OCI-LY7 (cell line): ENCODE results near the gene C9. TPM values are rescaled to one million over a fixed set of nuclear protein-coding genes. Genes with fewer than 3 reads are reported as not detected.

Source experiments
- BruUV-seq: library from RNA; stranded (reverse); fragments of 400-500 nt; replicated peaks from 2 replicates; lab custom pipeline; 2021; lab: Mats Ljungman, UMichigan
- CTCF ChIA-PET: fragments of 300-600 bp; sonication (Branson Sonifier 250); formaldehyde crosslinking; loops from one replicate; lab custom pipeline; 2022; ENCODE audit warnings: antibody characterized with exemption; ENCODE audit not compliant: unreplicated experiment; lab: Charles Lee
- POLR2A ChIA-PET: fragments of 300-600 bp; sonication (Branson Sonifier 250); formaldehyde crosslinking; loops from one replicate; lab custom pipeline; 2022; ENCODE audit warnings: antibody characterized with exemption; lab: Charles Lee
- DNase-seq: peaks from one replicate; pipeline ENCODE4 v3.0.0-alpha.2; 2015; ENCODE audit warnings: low spot score
- H2AFZ ChIP-seq: fragments of 200-600 bp; sonication (generic), shearing (Covaris generic); 2 replicates; pipeline ENCODE4 v1.6.1; 2014; ENCODE audit warnings: mild to moderate bottlenecking, antibody characterized with exemption, low read length, moderate library complexity
- H3K27ac ChIP-seq: fragments of 200-600 bp; sonication (generic); 2 replicates; pipeline ENCODE4 v1.5.1; 2014; ENCODE audit warnings: mixed run types, low read depth, mild to moderate bottlenecking, moderate library complexity, low read length, inconsistent platforms; ENCODE audit not compliant: poor library complexity, severe bottlenecking
- H3K36me3 ChIP-seq: fragments of 200-600 bp; sonication (generic); 2 replicates; pipeline ENCODE4 v1.6.1; 2014; ENCODE audit warnings: mild to moderate bottlenecking, antibody characterized with exemption, low read length, moderate library complexity, mixed read lengths; ENCODE audit not compliant: insufficient read depth
- H3K4me1 ChIP-seq: fragments of 200-600 bp; sonication (generic); 2 replicates; pipeline ENCODE4 v1.5.1; 2014; ENCODE audit warnings: mild to moderate bottlenecking, low read length; ENCODE audit not compliant: insufficient read depth, poor library complexity, severe bottlenecking
- H3K4me2 ChIP-seq: fragments of 200-600 bp; sonication (generic); 2 replicates; pipeline ENCODE4 v1.6.1; 2014; ENCODE audit warnings: mild to moderate bottlenecking, low read length
- H3K4me3 ChIP-seq: fragments of 200-600 bp; sonication (generic); 2 replicates; pipeline ENCODE4 v1.5.1; 2014; ENCODE audit warnings: mild to moderate bottlenecking, low read depth, low read length; ENCODE audit not compliant: poor library complexity, severe bottlenecking
- H3K79me2 ChIP-seq: fragments of 200-600 bp; sonication (generic); 2 replicates; pipeline ENCODE4 v1.6.1; 2016; ENCODE audit warnings: low read depth, mild to moderate bottlenecking, low read length, moderate library complexity, mixed read lengths; ENCODE audit not compliant: insufficient read depth
- H3K9me2 ChIP-seq: fragments of 200-600 bp; sonication (generic); 2 replicates; pipeline ENCODE4 v1.6.1; 2016; ENCODE audit warnings: mild to moderate bottlenecking, low read length, mixed read lengths; ENCODE audit not compliant: insufficient read depth
- H3K9me3 ChIP-seq: fragments of 200-600 bp; sonication (generic); 2 replicates; pipeline ENCODE4 v1.6.1; 2014; ENCODE audit warnings: mild to moderate bottlenecking, mixed run types, low read length, mixed read lengths
- H4K20me1 ChIP-seq: fragments of 200-600 bp; sonication (generic); 2 replicates; pipeline ENCODE4 v1.6.1; 2014; ENCODE audit warnings: mild to moderate bottlenecking, antibody characterized with exemption, low read length, moderate library complexity, mixed read lengths; ENCODE audit not compliant: insufficient read depth
- CTCF ChIP-seq: fragments of 200-600 bp; sonication (generic); conservative IDR thresholded peaks from 2 replicates; pipeline ENCODE4 v1.5.1; 2014; ENCODE audit warnings: mild to moderate bottlenecking, antibody characterized with exemption, low read length, moderate library complexity, mixed read lengths
- EZH2phosphoT487 ChIP-seq: fragments of 200-600 bp; sonication (generic); IDR thresholded peaks from 2 replicates; pipeline ENCODE4 v1.6.1; 2018; ENCODE audit warnings: low read depth, borderline replicate concordance, mild to moderate bottlenecking, mixed run types, antibody characterized with exemption, low read length, moderate library complexity, mixed read lengths
- intact Hi-C: fragments of 100-400 bp; cut with micrococcal nuclease; formaldehyde crosslinking; loops from one replicate; pipeline ENCODE4 v1.10.0; 2022; ENCODE audit not compliant: unreplicated experiment
- total RNA-seq, 2 experiments: library from RNA; depleted of rRNA in 1 of 2; stranded (reverse); fragments of >200 nt in 1 of 2; shearing (Covaris generic) in 1 of 2; gene quantifications; 2 replicates each; pipeline ENCODE4 v1.2.3, GENCODE V29; 2014 to 2022

C9 gene
- total RNA-seq, 2 experiments from 2014 or later, result not detected

GRCh38 chr5:39367711-39368110 is 3.4 kb upstream of the C9 start:
- DNase-seq, result no peak
- no peaks in the 10 kb centered on the region for H4K20me1 ChIP-seq
- H2AFZ ChIP-seq, result no peak overlapping the region
- H3K36me3 ChIP-seq, result no peaks in the 10 kb centered on the region
- no peaks in the 10 kb centered on the region for H3K9me3 ChIP-seq
- no TSS peak for BruUV-seq
- no peaks in the 10 kb centered on the region for H3K9me2 ChIP-seq
- H3K4me1 ChIP-seq, result no peaks in the 10 kb centered on the region
- ChIA-PET POLR2A (interaction anchor here (1.2 kb wide), 1 partner anchor 8 kb away, joined by 5 read pairs; no protein-coding TSS in a partner anchor), CTCF (no interaction called here)
- H3K27ac ChIP-seq, result no peak overlapping the region
- no peak overlapping the region for H3K4me2 ChIP-seq
- no peak for TF ChIP-seq EZH2phosphoT487
- TF ChIP-seq CTCF, result no peak
- intact Hi-C loops, result no loop called here
- no peak overlapping the region for H3K4me3 ChIP-seq
- no peaks in the 10 kb centered on the region for H3K79me2 ChIP-seq

GRCh38 chr5:39363217-39363616 is 1.1 kb downstream of the C9 start:
- Histone ChIP-seq H3K79me2 (no peaks in the 10 kb centered on the region), H2AFZ (no peak overlapping the region), H3K36me3 (no peaks in the 10 kb centered on the region), H3K27ac (no peak overlapping the region), H3K4me2 (no peak overlapping the region), H3K4me1 (no peaks in the 10 kb centered on the region), H3K4me3 (no peak overlapping the region), H4K20me1 (no peaks in the 10 kb centered on the region), H3K9me2 (no peaks in the 10 kb centered on the region), H3K9me3 (no peaks in the 10 kb centered on the region)
- ChIA-PET CTCF (no interaction called here), POLR2A (no interaction called here)
- BruUV-seq, result no TSS peak
- no peak for DNase-seq
- intact Hi-C loops, result no loop called here
- TF ChIP-seq CTCF (no peak), EZH2phosphoT487 (no peak)

GRCh38 chr5:39362646-39363045 is 1.6 kb downstream of the C9 start:
- H2AFZ ChIP-seq, result no peak overlapping the region
- ChIA-PET POLR2A (no interaction called here), CTCF (no interaction called here)
- no peak for DNase-seq
- H3K27ac ChIP-seq, result no peak overlapping the region
- no peak for TF ChIP-seq CTCF
- TF ChIP-seq EZH2phosphoT487, result no peak
- no peaks in the 10 kb centered on the region for H3K4me1 ChIP-seq
- H3K9me2 ChIP-seq, result no peaks in the 10 kb centered on the region
- H3K9me3 ChIP-seq, result no peaks in the 10 kb centered on the region
- intact Hi-C loops, result no loop called here
- H3K36me3 ChIP-seq, result no peaks in the 10 kb centered on the region
- H3K4me3 ChIP-seq, result no peak overlapping the region
- BruUV-seq, result no TSS peak
- H3K4me2 ChIP-seq, result no peak overlapping the region
- no peaks in the 10 kb centered on the region for H3K79me2 ChIP-seq
- no peaks in the 10 kb centered on the region for H4K20me1 ChIP-seq
